ENCODE measurements around the gene PTCD2.

DNA sequence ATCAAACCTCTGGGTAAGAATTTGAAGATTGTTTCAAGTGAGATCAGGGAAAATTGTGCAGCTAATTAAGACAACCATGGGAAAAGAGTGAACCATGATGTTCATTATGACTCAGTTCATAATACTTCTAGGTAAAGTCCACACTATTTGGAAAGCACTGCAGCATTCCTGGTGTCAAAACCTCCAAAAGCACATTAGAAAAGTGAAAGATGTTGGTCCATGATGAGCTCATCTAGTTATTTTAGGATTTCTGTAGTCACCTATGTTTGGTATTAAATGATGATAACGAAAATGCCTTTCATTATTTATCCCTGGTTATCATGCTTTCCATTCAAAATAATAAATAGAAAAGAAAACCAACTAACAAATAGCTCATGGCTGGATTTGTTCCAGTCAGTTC lies 49.1 kb downstream of the PTCD2 start:
- TF ChIP-seq CTCF (IDR thresholded peaks at IDR 0.05) (no peak), EP300 (IDR thresholded peaks at IDR 0.05) (no peak), POLR2A (IDR thresholded peaks at IDR 0.05) (no peak), POLR2AphosphoS5 (IDR thresholded peaks at IDR 0.05) (no peak)
